ENCODE results near the gene MAJIN. TPM values are rescaled to one million over a fixed set of nuclear protein-coding genes. Genes with fewer than 3 reads are reported as not detected.

The MAJIN gene
- total and polyA plus RNA-seq, 7 donors: 0.25 TPM; not detected in 6

- Histone ChIP-seq H3K27ac (no peak within 1 kb of the TSS), H3K9me3 (no peaks in the 10 kb centered on the region), H3K4me1 (peaks cover 0 to 9% (median 0%) of the 10 kb centered on the region in 4 donors), H3K36me3 (peaks cover 10 to 47% (median 36%) of the 10 kb centered on the region in 4 donors), H3K27me3 (no peaks in the 10 kb centered on the region), H3K4me3 (no peak within 1 kb of the TSS)
- WGBS, 2 donors: 73 to 77% methylated on average over 14 of the region's 14 CpGs
- intact Hi-C loops (cut with DNase I): no loop called here
- no peak for TF ChIP-seq CTCF (IDR thresholded peaks at IDR 0.05)
- TF ChIP-seq POLR2A (IDR thresholded peaks at IDR 0.05): no peak
- no peak for TF ChIP-seq EP300 (IDR thresholded peaks at IDR 0.05)
- no peak for TF ChIP-seq POLR2AphosphoS5 (IDR thresholded peaks at IDR 0.05)
- no peak for DNase-seq
These were observed 36.4 kb downstream of the MAJIN start, which contains the start of gene GPHA2 for GRCh38 chr11:64935359-64936081. TSS of gene GPHA2 (minus strand) at chr11:64935893. CDS start at chr11:64935460, 433 bp downstream.

- Histone ChIP-seq H3K9me3 (no peaks in the 10 kb centered on the region), H3K4me1 (peaks cover 0 to 9% (median 0%) of the 10 kb centered on the region in 4 donors), H3K36me3 (peaks cover 14 to 54% (median 43%) of the 10 kb centered on the region in 4 donors), H3K27me3 (no peaks in the 10 kb centered on the region), H3K4me3 (no peak overlapping the region), H3K27ac (no peak overlapping the region)
- WGBS, 2 donors: 76 to 81% methylated on average over 27 of the region's 27 CpGs
- TF ChIP-seq POLR2A (IDR thresholded peaks at IDR 0.05) (no peak), EP300 (IDR thresholded peaks at IDR 0.05) (no peak), CTCF (IDR thresholded peaks at IDR 0.05) (no peak), POLR2AphosphoS5 (IDR thresholded peaks at IDR 0.05) (no peak)
- DNase-seq: no peak
- intact Hi-C loops (cut with DNase I): no loop called here
These were observed 37.1 kb downstream of the MAJIN start for GRCh38 chr11:64934682-64935358.

GRCh38 chr11:64933935-64934681 is 37.8 kb downstream of the MAJIN start:
- intact Hi-C loops (cut with DNase I): no loop called here
- TF ChIP-seq CTCF (IDR thresholded peaks at IDR 0.05): no peak
- TF ChIP-seq EP300 (IDR thresholded peaks at IDR 0.05): no peak
- TF ChIP-seq POLR2A (IDR thresholded peaks at IDR 0.05): no peak
- TF ChIP-seq POLR2AphosphoS5 (IDR thresholded peaks at IDR 0.05): no peak
- WGBS, 2 donors: 89% methylated on average over 10 of the region's 10 CpGs
- H3K36me3 ChIP-seq: peaks cover 18 to 61% (median 48%) of the 10 kb centered on the region in 4 donors
- no peak overlapping the region for H3K4me3 ChIP-seq
- no peaks in the 10 kb centered on the region for H3K27me3 ChIP-seq
- H3K4me1 ChIP-seq: peaks cover 0 to 9% (median 0%) of the 10 kb centered on the region in 4 donors
- DNase-seq: no peak
- no peaks in the 10 kb centered on the region for H3K9me3 ChIP-seq
- no peak overlapping the region for H3K27ac ChIP-seq

- WGBS, 2 donors: 90 to 95% methylated on average over 12 of the region's 12 CpGs
- intact Hi-C loops (cut with DNase I): no loop called here
- Histone ChIP-seq H3K4me3 (no peak overlapping the region), H3K27me3 (no peaks in the 10 kb centered on the region), H3K36me3 (peaks cover 18 to 68% (median 53%) of the 10 kb centered on the region in 4 donors), H3K9me3 (no peaks in the 10 kb centered on the region), H3K4me1 (peaks cover 0 to 9% (median 0%) of the 10 kb centered on the region in 4 donors), H3K27ac (no peak overlapping the region)
- DNase-seq: no peak
- TF ChIP-seq CTCF (IDR thresholded peaks at IDR 0.05) (no peak), EP300 (IDR thresholded peaks at IDR 0.05) (no peak), POLR2A (IDR thresholded peaks at IDR 0.05) (no peak), POLR2AphosphoS5 (IDR thresholded peaks at IDR 0.05) (no peak)
These were observed 38.5 kb downstream of the MAJIN start for GRCh38 chr11:64933213-64933934.
